CD4-positive, alpha-beta T cell treated with Interleukin-17A for 1 hour (primary cell): ENCODE measurements around the gene BBX.

Experiments
- DNase-seq: peaks from one replicate; pipeline ENCODE4 v3.0.0-alpha.2; 2020

BBX gene

GRCh38 chr3:107756649-107757048 is 233.9 kb downstream of the BBX start:
- DNase-seq, result no peak

GRCh38 chr3:107757140-107757539 is 234.4 kb downstream of the BBX start:
- no peak for DNase-seq

GRCh38 chr3:107760144-107760543 is 237.4 kb downstream of the BBX start:
- no peak for DNase-seq

- no peak for DNase-seq
Observed at GRCh38 chr3:107761391-107761790, 238.6 kb downstream of the BBX start.

- DNase-seq, result no peak
Observed at GRCh38 chr3:107765524-107765923, 242.8 kb downstream of the BBX start.

- DNase-seq, result no peak
Observed at GRCh38 chr3:107767897-107768605, 245.3 kb downstream of the BBX start.

- DNase-seq, result no peak
Observed at GRCh38 chr3:107769882-107770281, 247.1 kb downstream of the BBX start.

- no peak for DNase-seq
Observed at GRCh38 chr3:107772016-107772415, 249.3 kb downstream of the BBX start.

- no peak for DNase-seq
Observed at GRCh38 chr3:107775974-107776373, 253.2 kb downstream of the BBX start.

GRCh38 chr3:107781253-107781652 is 258.5 kb downstream of the BBX start:
- DNase-seq, result no peak

GRCh38 chr3:107782054-107782453 is 259.3 kb downstream of the BBX start:
- DNase-seq, result no peak

- DNase-seq, result no peak
Observed at GRCh38 chr3:107790612-107791011, 267.9 kb downstream of the BBX start.

GRCh38 chr3:107791027-107791426 is 268.3 kb downstream of the BBX start:
- DNase-seq, result no peak

- DNase-seq, result no peak
Observed at GRCh38 chr3:107791450-107791849, 268.7 kb downstream of the BBX start.

GRCh38 chr3:107794664-107795443 is 272.1 kb downstream of the BBX start:
- DNase-seq, result no peak

GRCh38 chr3:107795514-107796094 is 272.8 kb downstream of the BBX start:
- DNase-seq, result no peak

- DNase-seq, result peak; percentile 5
Observed at GRCh38 chr3:107796791-107797190, 274.0 kb downstream of the BBX start.

- no peak for DNase-seq
Observed at GRCh38 chr3:107797586-107797985, 274.8 kb downstream of the BBX start.

- no peak for DNase-seq
Observed at GRCh38 chr3:107798381-107798780, 275.6 kb downstream of the BBX start.

- DNase-seq, result no peak
Observed at GRCh38 chr3:107800710-107801109, 277.9 kb downstream of the BBX start.

GRCh38 chr3:107803170-107803569 is 280.4 kb downstream of the BBX start:
- no peak for DNase-seq

- no peak for DNase-seq
Observed at GRCh38 chr3:107806021-107806420, 283.3 kb downstream of the BBX start.

- DNase-seq, result no peak
Observed at GRCh38 chr3:107806536-107806935, 283.8 kb downstream of the BBX start.
